AG04450 (cell line): ENCODE data around the gene SLC35G4. TPM values are rescaled to one million over a fixed set of nuclear protein-coding genes. Genes with fewer than 3 reads are reported as not detected.

Experiments used
- CTCF ChIA-PET: fragments of 300-600, 350-600 bp; formaldehyde crosslinking; extraction: SDS; loops from one replicate; lab custom pipeline; 2022; ENCODE audit warnings: antibody characterized with exemption, inconsistent platforms; lab: Charles Lee
- POLR2A ChIA-PET: fragments of 350-600 bp; formaldehyde crosslinking; extraction: SDS; loops from one replicate; lab custom pipeline; 2021; ENCODE audit warnings: antibody characterized with exemption, inconsistent platforms; lab: Yijun Ruan, JAX
- DNase-seq: peaks from one replicate; pipeline ENCODE4 v3.0.0-alpha.2; 2011; ENCODE audit warnings: low read depth, low spot score
- H3K27ac ChIP-seq: one replicate; pipeline ENCODE4 v1.5.1; 2012; ENCODE audit warnings: low read depth, low read length, control low read depth
- H3K27me3 ChIP-seq: one replicate; pipeline ENCODE4 v1.6.0; 2012; ENCODE audit warnings: low read length; ENCODE audit not compliant: control insufficient read depth, insufficient read depth
- H3K4me3 ChIP-seq: 2 replicates; pipeline ENCODE4 v1.5.1; 2011; ENCODE audit warnings: mild to moderate bottlenecking, low read depth, low read length, control low read depth
- H3K9me3 ChIP-seq: 2 replicates; pipeline ENCODE4 v1.5.1; 2012; ENCODE audit warnings: low read length; ENCODE audit not compliant: control insufficient read depth, insufficient read depth
- polyA plus RNA-seq: library from polyadenylated mRNA; depleted of rRNA; stranded (reverse); fragments of >200 nt; gene quantifications from 2 replicates; pipeline ENCODE4 v1.2.3, GENCODE V29; 2011
- TF ChIP-seq, protein P1 (sequence below): IDR thresholded peaks from 2 replicates; pipeline ENCODE4 v1.5.1; 2011; ENCODE audit warnings: low read depth, low read length, control low read depth, inconsistent platforms

SLC35G4 gene
- polyA plus RNA-seq, 1 experiment = not detected

DNA sequence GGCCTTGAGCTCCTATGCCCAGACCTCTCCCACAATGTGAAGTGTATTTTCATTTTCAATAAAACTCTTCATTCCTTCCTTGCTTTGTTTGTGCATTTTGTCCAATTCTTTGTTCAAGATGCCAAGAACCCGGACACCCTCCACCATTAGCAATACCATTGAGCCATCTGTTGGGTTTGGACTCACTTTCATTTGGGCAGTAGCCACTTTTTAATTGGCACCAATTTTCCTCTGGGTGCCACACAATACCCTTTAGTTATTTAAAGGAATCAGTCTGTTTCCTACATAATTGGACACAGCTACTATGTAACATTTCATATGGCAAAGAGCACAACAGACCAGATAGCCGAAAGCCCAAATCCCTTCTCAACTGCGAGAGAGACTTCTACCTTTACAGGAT is 22.5 kb upstream of the SLC35G4 start:
- Histone ChIP-seq H3K9me3 (no peaks in the 10 kb centered on the region), H3K4me3 (no peak overlapping the region), H3K27me3 (no peaks in the 10 kb centered on the region), H3K27ac (no peak overlapping the region)
- CTCF ChIA-PET = no interaction called here
- TF ChIP-seq, protein P1, sequence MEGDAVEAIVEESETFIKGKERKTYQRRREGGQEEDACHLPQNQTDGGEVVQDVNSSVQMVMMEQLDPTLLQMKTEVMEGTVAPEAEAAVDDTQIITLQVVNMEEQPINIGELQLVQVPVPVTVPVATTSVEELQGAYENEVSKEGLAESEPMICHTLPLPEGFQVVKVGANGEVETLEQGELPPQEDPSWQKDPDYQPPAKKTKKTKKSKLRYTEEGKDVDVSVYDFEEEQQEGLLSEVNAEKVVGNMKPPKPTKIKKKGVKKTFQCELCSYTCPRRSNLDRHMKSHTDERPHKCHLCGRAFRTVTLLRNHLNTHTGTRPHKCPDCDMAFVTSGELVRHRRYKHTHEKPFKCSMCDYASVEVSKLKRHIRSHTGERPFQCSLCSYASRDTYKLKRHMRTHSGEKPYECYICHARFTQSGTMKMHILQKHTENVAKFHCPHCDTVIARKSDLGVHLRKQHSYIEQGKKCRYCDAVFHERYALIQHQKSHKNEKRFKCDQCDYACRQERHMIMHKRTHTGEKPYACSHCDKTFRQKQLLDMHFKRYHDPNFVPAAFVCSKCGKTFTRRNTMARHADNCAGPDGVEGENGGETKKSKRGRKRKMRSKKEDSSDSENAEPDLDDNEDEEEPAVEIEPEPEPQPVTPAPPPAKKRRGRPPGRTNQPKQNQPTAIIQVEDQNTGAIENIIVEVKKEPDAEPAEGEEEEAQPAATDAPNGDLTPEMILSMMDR = no peak
- no peak for DNase-seq
- POLR2A ChIA-PET = no interaction called here

DNA sequence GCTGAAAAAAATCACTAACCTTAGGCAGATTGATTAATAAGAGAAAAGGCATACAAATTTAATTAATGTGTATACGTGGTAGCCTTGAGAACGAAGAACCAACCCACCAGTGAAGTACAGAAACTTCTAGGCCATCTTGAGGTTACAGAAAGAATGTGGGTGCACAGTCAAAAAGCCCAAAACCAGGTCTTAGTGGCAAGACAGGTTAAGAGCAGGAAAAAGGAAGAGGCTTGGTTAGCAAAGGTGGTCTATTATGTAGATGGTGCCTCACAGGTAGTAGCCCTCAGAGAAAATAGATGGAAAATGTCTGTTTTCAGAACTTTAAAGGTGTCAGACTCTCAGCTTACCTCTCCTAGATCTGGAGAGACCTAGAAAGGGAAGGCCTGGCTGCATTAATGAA is 22.0 kb upstream of the SLC35G4 start:
- ChIA-PET CTCF (no interaction called here), POLR2A (no interaction called here)
- Histone ChIP-seq H3K9me3 (no peaks in the 10 kb centered on the region), H3K27me3 (no peaks in the 10 kb centered on the region), H3K4me3 (no peak overlapping the region), H3K27ac (no peak overlapping the region)
- DNase-seq = no peak
- TF ChIP-seq, protein P1 = no peak

DNA sequence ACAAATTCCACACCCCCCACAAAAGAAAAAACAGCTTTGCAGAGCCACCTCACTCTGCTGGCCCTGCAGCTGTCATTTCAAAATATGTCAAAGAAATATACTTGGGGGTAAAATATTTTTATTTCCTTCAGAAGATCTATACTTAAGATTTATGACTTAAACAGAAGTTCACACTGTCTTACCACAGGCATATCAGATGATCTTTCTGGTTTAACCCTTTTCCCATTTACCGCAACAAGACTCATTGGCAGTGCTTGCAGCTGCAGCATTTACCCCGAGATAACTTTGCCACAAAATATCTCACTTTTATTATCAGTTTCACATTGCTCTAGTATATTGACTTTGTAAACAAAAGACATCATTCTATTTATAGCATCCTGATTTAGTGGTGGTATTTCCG is 21.6 kb upstream of the SLC35G4 start:
- Histone ChIP-seq H3K4me3 (no peak overlapping the region), H3K27me3 (no peaks in the 10 kb centered on the region), H3K9me3 (no peaks in the 10 kb centered on the region), H3K27ac (no peak overlapping the region)
- ChIA-PET POLR2A (no interaction called here), CTCF (no interaction called here)
- TF ChIP-seq, protein P1 = no peak
- no peak for DNase-seq

DNA sequence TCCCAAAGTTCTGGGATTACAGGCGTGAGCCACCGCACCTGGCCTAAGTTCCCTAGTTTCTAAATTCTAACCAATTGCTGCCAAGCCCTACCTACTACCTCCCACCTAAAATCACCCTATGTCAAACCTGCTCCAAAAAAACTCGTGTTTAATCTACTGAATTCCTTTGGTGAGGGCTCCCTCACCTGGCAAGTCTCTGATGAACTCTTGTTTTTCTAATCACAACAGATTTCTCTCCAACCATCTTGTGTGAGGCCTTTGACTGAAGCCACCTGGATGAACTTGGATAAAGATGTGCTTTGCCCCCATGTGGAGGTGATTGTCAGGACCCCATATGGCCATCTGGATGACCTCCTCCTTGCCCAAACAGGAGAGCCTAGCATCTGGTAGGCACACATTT is 17.4 kb upstream of the SLC35G4 start:
- ChIA-PET POLR2A (no interaction called here), CTCF (no interaction called here)
- no peak overlapping the region for H3K4me3 ChIP-seq
- no peak for DNase-seq
- no peak overlapping the region for H3K27ac ChIP-seq
- TF ChIP-seq, protein P1 = no peak
- H3K9me3 ChIP-seq = no peaks in the 10 kb centered on the region
- no peaks in the 10 kb centered on the region for H3K27me3 ChIP-seq

DNA sequence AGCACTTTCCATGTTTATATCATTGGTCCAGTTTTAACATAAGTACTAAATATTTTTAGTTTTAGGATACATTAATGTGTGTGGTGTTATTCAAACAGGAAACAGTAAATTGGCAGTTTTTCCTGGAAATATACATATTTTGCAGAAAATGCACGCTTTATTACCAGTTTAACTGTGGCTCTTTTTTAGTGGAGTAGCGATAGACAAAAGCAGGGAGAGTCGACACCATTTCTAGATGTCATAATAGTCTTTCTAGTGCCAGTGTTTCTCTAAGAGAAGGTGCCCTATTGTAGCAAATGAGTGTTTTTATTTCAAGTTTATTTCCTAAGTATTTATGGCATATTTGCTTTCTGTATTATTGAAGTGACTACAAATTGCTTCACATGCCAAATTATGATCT is 9.1 kb upstream of the SLC35G4 start:
- no peaks in the 10 kb centered on the region for H3K9me3 ChIP-seq
- DNase-seq = no peak
- no peak overlapping the region for H3K4me3 ChIP-seq
- H3K27ac ChIP-seq = no peak overlapping the region
- H3K27me3 ChIP-seq = no peaks in the 10 kb centered on the region
- CTCF ChIA-PET = no interaction called here
- TF ChIP-seq, protein P1 = no peak
- POLR2A ChIA-PET = no interaction called here
